Measurements from ENCODE around the gene NR2C2AP.

- TF ChIP-seq CTCF (conservative IDR thresholded peaks at IDR 0.05) (no peak), EZH2 (IDR thresholded peaks at IDR 0.05; ENCODE audit: low read depth) (no peak)
Measured at GRCh38 chr19:19157808-19158207, 45.4 kb downstream of the NR2C2AP start.

Measured in PC-9 (cell line).